Measurements from ENCODE around the gene IRAK1. TPM values are rescaled to one million over a fixed set of nuclear protein-coding genes. Genes with fewer than 3 reads are reported as not detected.

The IRAK1 gene
- total and polyA plus RNA-seq, 9 of the 15 experiments (the other 6 are each of a cell fraction or from before 2014, with no cell fraction given) = 11.6 to 261 (median 91.6) TPM

DNA sequence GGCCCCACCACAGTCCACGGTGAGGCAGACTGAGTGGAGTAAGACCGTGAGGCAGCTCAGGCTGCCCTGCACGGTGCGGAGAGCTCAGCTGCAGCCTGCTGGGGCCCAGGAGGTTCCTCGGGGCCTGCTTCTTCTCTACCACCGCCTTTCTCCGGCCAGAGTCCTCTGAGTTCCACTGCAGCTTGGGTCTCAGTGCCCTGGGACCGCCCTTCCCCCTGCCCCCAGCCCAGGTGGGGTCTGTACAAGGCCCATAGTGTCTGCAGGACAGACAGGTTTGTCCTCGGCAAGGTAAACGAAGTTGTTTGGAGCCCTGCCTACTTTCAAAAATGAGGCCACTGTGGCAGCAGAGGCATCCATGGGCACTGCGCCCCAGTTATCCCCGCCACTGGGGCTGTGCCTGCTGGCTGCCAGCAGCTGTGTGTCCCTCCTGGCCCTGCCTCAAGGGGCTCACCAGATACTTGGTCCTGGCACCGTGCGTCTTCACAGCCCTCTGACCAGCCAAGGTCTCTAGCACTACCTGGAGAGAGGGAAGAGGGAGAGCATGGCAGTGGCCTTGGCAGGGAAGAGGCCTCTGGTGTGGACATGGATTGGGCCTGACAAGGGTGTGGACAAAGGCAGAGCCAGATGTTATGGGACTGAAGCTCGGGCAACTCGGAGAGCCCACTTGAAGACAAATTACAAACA, 4.0 kb downstream of the IRAK1 start:
- no TSS peak for BruUV-seq (replicated peaks)
- Histone ChIP-seq H3K27ac (ENCODE audit: extremely low read depth, low read depth, low read length) (no peak overlapping the region), H3K4me3 (no peak overlapping the region), H2AFZ (ENCODE audit: low read depth, low read length) (no peak overlapping the region), H3K9me1 (ENCODE audit: control insufficient read depth, insufficient read depth, low read length) (no peaks in the 10 kb centered on the region), H3K79me2 (ENCODE audit: control insufficient read depth, insufficient read depth, low read length) (peaks cover 53% of the 10 kb centered on the region), H3K4me1 (replicated peaks in 1 of 2; ENCODE audit: control insufficient read depth in 2 of 2, insufficient read depth in 2 of 2, low read length in 2 of 2) (peaks cover 9 to 86% of the 10 kb centered on the region in 2 experiments), H3K4me2 (ENCODE audit: insufficient read depth, low read length) (no peak overlapping the region), H3K9ac (ENCODE audit: insufficient read depth in 1 of 2, low read depth in 2 of 2, low read length in 2 of 2) (peak overlapping the region in 1 of 2 experiments; percentile 55; a peak in 2 of 4 replicates), H4K20me1 (replicated peaks; ENCODE audit: control insufficient read depth, insufficient read depth, low read length) (no peaks in the 10 kb centered on the region; the same call in 1 of the 2 replicates), H3K36me3 (ENCODE audit: control insufficient read depth, insufficient read depth, low read length) (peaks cover 80% of the 10 kb centered on the region), H3K9me3 (replicated peaks; ENCODE audit: control insufficient read depth, insufficient read depth, low read depth, low read length) (no peaks in the 10 kb centered on the region), H3K27me3 (ENCODE audit: control insufficient read depth in 2 of 2, insufficient read depth in 2 of 2, low read length in 2 of 2) (no peaks in the 10 kb centered on the region)
- 82% methylated on average over 12 of the region's 16 CpGs for WGBS (ENCODE audit: insufficient coverage, low coverage, missing lambda C conversion rate)
- DNase-seq (ENCODE audit: extremely low read depth in 1 of 4, low spot score in 3 of 4) (no peak), ATAC-seq (no peak), FAIRE-seq (no peak)
- in situ Hi-C loops (cut with MboI) (no loop called here), intact Hi-C loops (cut with micrococcal nuclease) (no loop called here)
- ChIA-PET CTCF (ENCODE audit: low intra/inter-chr PET ratio) (interaction anchor here (0.6 kb wide), 1 partner anchor 437 kb away, joined by 3 read pairs; no protein-coding TSS in a partner anchor), POLR2A (interaction anchor here (0.9 to 3.3 kb wide), 3 partner anchors 12 to 42 kb away, joined by 4 to 23 read pairs (median 12); no protein-coding TSS in a partner anchor)
- TF ChIP-seq SMARCB1 (IDR thresholded peaks at IDR 0.05; ENCODE audit: insufficient read length, low read depth) (no peak), KAT2B (IDR thresholded peaks at IDR 0.05; ENCODE audit: low read depth, low read length) (no peak), RBM25 (IDR thresholded peaks at IDR 0.05; ENCODE audit: low read depth, low read length, severe bottlenecking) (no peak), KAT7 (CRISPR knock-in tag; IDR thresholded peaks at IDR 0.05; ENCODE audit: borderline replicate concordance) (no peak), L3MBTL2 (IDR thresholded peaks at IDR 0.05) (no peak), ZNF507 (tag; conservative IDR thresholded peaks at IDR 0.05) (no peak), PHB2 (IDR thresholded peaks at IDR 0.05; ENCODE audit: low read depth) (no peak), MAFF (IDR thresholded peaks at IDR 0.05; ENCODE audit: low read length) (no peak), KDM5B (IDR thresholded peaks at IDR 0.05; ENCODE audit: insufficient replicate concordance, low read depth, low read length) (no peak)
- TF ChIP-seq, protein P1, sequence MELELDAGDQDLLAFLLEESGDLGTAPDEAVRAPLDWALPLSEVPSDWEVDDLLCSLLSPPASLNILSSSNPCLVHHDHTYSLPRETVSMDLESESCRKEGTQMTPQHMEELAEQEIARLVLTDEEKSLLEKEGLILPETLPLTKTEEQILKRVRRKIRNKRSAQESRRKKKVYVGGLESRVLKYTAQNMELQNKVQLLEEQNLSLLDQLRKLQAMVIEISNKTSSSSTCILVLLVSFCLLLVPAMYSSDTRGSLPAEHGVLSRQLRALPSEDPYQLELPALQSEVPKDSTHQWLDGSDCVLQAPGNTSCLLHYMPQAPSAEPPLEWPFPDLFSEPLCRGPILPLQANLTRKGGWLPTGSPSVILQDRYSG (tag; conservative IDR thresholded peaks at IDR 0.05; ENCODE audit: low read depth) = no peak
- TF ChIP-seq, protein P2, sequence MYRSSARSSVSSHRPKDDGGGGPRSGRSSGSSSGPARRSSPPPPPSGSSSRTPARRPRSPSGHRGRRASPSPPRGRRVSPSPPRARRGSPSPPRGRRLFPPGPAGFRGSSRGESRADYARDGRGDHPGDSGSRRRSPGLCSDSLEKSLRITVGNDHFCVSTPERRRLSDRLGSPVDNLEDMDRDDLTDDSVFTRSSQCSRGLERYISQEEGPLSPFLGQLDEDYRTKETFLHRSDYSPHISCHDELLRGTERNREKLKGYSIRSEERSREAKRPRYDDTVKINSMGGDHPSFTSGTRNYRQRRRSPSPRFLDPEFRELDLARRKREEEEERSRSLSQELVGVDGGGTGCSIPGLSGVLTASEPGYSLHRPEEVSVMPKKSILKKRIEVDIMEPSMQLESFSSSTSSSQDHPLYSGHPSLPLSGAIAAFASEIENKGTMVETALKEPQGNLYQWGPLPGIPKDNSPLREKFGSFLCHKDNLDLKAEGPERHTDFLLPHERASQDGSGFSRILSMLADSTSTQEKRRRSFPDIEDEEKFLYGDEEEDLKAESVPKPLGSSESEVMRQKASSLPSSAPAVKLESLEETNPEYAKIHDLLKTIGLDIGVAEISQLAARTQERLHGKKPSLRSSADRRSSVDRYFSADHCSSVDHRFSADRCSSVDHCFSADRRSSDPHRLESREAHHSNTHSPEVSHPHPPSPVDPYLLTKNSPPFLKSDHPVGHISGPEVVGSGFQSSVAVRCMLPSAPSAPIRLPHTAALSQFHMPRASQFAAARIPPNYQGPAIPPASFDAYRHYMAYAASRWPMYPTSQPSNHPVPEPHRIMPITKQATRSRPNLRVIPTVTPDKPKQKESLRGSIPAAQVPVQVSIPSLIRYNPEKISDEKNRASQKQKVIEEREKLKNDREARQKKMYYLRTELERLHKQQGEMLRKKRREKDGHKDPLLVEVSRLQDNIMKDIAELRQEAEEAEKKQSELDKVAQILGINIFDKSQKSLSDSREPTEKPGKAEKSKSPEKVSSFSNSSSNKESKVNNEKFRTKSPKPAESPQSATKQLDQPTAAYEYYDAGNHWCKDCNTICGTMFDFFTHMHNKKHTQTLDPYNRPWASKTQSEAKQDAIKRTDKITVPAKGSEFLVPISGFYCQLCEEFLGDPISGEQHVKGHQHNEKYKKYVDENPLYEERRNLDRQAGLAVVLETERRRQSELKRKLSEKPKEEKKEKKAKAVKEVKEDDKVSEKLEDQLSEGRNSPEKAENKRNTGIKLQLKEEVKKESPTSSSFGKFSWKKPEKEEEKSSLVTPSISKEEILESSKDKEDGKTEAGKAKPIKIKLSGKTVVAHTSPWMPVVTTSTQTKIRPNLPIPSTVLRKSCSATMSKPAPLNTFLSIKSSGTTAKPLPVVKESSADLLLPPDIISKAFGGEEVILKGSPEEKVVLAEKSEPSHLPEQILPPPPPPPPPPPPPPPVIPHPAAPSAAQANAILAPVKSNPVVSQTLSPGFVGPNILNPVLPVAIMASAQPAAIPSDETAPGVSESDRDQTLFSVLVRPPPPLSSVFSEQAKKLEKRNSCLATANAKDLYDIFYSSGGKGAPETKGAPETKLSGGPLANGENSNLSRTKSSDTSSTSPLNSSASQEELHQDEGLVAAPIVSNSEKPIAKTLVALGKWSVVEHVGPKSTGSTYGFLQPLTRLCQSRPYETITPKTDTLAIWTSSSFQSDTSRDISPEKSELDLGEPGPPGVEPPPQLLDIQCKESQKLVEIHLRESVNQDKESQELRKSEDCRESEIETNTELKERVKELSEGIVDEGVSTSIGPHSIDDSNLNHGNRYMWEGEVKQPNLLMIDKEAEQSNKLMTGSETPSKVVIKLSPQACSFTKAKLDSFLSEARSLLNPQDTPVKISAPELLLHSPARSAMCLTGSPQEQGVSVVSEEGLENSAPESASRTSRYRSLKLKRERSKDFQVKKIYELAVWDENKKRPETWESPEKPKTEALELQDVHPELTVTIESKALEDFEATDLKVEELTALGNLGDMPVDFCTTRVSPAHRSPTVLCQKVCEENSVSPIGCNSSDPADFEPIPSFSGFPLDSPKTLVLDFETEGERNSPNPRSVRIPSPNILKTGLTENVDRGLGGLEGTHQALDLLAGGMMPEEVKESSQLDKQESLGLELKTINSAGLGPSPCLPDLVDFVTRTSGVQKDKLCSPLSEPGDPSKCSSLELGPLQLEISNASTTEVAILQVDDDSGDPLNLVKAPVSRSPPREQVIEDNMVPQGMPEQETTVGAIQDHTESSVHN (IDR thresholded peaks at IDR 0.05; ENCODE audit: borderline replicate concordance in 1 of 2, low read depth in 1 of 2) = no peak
- TF ChIP-seq, protein P3, sequence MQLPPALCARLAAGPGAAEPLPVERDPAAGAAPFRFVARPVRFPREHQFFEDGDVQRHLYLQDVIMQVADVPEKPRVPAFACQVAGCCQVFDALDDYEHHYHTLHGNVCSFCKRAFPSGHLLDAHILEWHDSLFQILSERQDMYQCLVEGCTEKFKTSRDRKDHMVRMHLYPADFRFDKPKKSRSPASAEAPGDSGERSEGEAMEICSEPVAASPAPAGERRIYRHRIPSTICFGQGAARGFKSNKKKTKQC (CRISPR knock-in tag; IDR thresholded peaks at IDR 0.05) = no peak
